GM23338 (cell line): Measurements from ENCODE around the gene P3R3URF. TPM values are rescaled to one million over a fixed set of nuclear protein-coding genes. Genes with fewer than 3 reads are reported as not detected.

Experiments
- ATAC-seq: fragments of 200-7000 bp; cut with Tn5 transposase; 3 replicates; pipeline ENCODE4 v1.9.1; 2020
- DNase-seq: peaks from one replicate; pipeline ENCODE4 v3.0.0-alpha.2; 2015; ENCODE audit warnings: low spot score
- H2AFZ ChIP-seq: fragments of 200-600 bp; sonication (generic); 2 replicates; pipeline ENCODE4 v1.8.0; 2016; ENCODE audit warnings: antibody characterized with exemption, mild to moderate bottlenecking, moderate library complexity
- H3F3A ChIP-seq: fragments of 200-600 bp; sonication (generic); replicated peaks from 2 replicates; pipeline ENCODE4 v1.8.0; 2017; ENCODE audit warnings: antibody characterized with exemption, mixed run types, low read depth
- H3K27ac ChIP-seq: fragments of 200-600 bp; sonication (generic); 2 replicates; pipeline ENCODE4 v1.6.1; 2016; ENCODE audit warnings: low read depth
- H3K27me3 ChIP-seq: fragments of 200-600 bp; sonication (generic); 2 replicates; pipeline ENCODE4 v1.8.0; 2016; ENCODE audit warnings: mild to moderate bottlenecking, mixed run types, moderate library complexity; ENCODE audit not compliant: insufficient read depth
- H3K36me3 ChIP-seq: fragments of 200-600 bp; sonication (generic); 2 replicates; pipeline ENCODE4 v1.8.0; 2016; ENCODE audit warnings: mild to moderate bottlenecking; ENCODE audit not compliant: insufficient read depth
- H3K4me1 ChIP-seq: fragments of 200-600 bp; sonication (generic); 2 replicates; pipeline ENCODE4 v1.8.0; 2016; ENCODE audit warnings: mild to moderate bottlenecking, moderate library complexity; ENCODE audit not compliant: insufficient read depth
- H3K4me2 ChIP-seq: fragments of 200-600 bp; sonication (generic); 2 replicates; pipeline ENCODE4 v1.7.1; 2017; ENCODE audit warnings: mixed run types
- H3K4me3 ChIP-seq: fragments of 200-600 bp; sonication (generic); 2 replicates; pipeline ENCODE4 v1.6.1; 2016; ENCODE audit warnings: mixed run types
- H3K79me2 ChIP-seq: fragments of 200-600 bp; sonication (generic); replicated peaks from 2 replicates; pipeline ENCODE4 v1.8.0; 2017; ENCODE audit warnings: mild to moderate bottlenecking; ENCODE audit not compliant: insufficient read depth
- H3K9me2 ChIP-seq: fragments of 200-600 bp; sonication (generic); 2 replicates; pipeline ENCODE4 v1.8.0; 2017; ENCODE audit not compliant: insufficient read depth
- H4K20me1 ChIP-seq: fragments of 200-600 bp; sonication (generic); replicated peaks from 2 replicates; pipeline ENCODE4 v1.8.0; 2017; ENCODE audit warnings: mild to moderate bottlenecking; ENCODE audit not compliant: insufficient read depth
- H3K27ac Mint-ChIP-seq: 2 replicates; pipeline ENCODE4 v1.8.0; 2020; ENCODE audit warnings: inconsistent platforms, mild to moderate bottlenecking, moderate library complexity, mixed read lengths
- H3K27me3 Mint-ChIP-seq: 3 replicates; pipeline ENCODE4 v1.8.0; 2022; ENCODE audit warnings: low read depth, mild to moderate bottlenecking, moderate library complexity, mixed read lengths, inconsistent platforms; ENCODE audit not compliant: insufficient read depth, poor library complexity
- H3K36me3 Mint-ChIP-seq: 3 replicates; pipeline ENCODE4 v1.8.0; 2021; ENCODE audit warnings: low read depth, mild to moderate bottlenecking, inconsistent platforms, moderate library complexity, mixed read lengths
- H3K4me1 Mint-ChIP-seq: 3 replicates; pipeline ENCODE4 v1.8.0; 2020; ENCODE audit warnings: mild to moderate bottlenecking, inconsistent platforms, mixed read lengths
- H3K4me3 Mint-ChIP-seq: 3 replicates; pipeline ENCODE4 v1.8.0; 2021; ENCODE audit warnings: moderate library complexity, mild to moderate bottlenecking, inconsistent platforms, mixed read lengths
- H3K9me3 Mint-ChIP-seq: 3 replicates; pipeline ENCODE4 v1.8.0; 2020; ENCODE audit warnings: moderate library complexity, mild to moderate bottlenecking, inconsistent platforms, mixed read lengths
- CTCF ChIP-seq, 2 experiments: fragments of 200-600 bp in 1 of 2; sonication (generic) in 1 of 2; conservative IDR thresholded peaks; 2 replicates each; pipeline versions ENCODE4 v1.5.1 to v1.6.1; 2016 to 2017; ENCODE audit warnings: antibody characterized with exemption in 2 of 2, low read depth in 2 of 2, mild to moderate bottlenecking in 2 of 2, moderate library complexity in 1 of 2
- ETS1 ChIP-seq: IDR thresholded peaks from 2 replicates; pipeline ENCODE4 v1.6.1; 2016; ENCODE audit warnings: antibody characterized with exemption
- EZH2phosphoT487 ChIP-seq: fragments of 200-600 bp; sonication (generic); IDR thresholded peaks from one replicate; pipeline ENCODE4 v1.8.1; 2018; ENCODE audit warnings: antibody characterized with exemption; ENCODE audit not compliant: unreplicated experiment
- REST ChIP-seq: IDR thresholded peaks from one replicate; pipeline ENCODE4 v1.6.1; 2018; ENCODE audit warnings: antibody characterized with exemption; ENCODE audit not compliant: unreplicated experiment
- ZNF114 ChIP-seq: fragments of 250-450 bp; sonication (Bioruptor Pico); IDR thresholded peaks from 2 replicates; pipeline ENCODE4 v1.5.0; 2020; ENCODE audit warnings: mild to moderate bottlenecking, moderate library complexity
- ZNF462 ChIP-seq: fragments of 250-450 bp; sonication (Bioruptor Pico); IDR thresholded peaks from 2 replicates; pipeline ENCODE4 v1.5.0; 2020; ENCODE audit warnings: mild to moderate bottlenecking, moderate library complexity
- polyA plus RNA-seq: library from polyadenylated mRNA; unstranded; fragments of >200 nt; fragmentation: Nextera tagmentation; extraction: Ambion mirVana; gene quantifications from 2 replicates; pipeline ENCODE4 v1.2.1, GENCODE V29; 2016
- total RNA-seq: library from RNA; depleted of rRNA; stranded (reverse); fragments of >200 nt; shearing (Covaris generic); gene quantifications from 2 replicates; pipeline ENCODE4 v1.2.3, GENCODE V29; 2014

Gene P3R3URF
- total and polyA plus RNA-seq, 2 experiments from 2014 or later: not detected

- no peak overlapping the region for H3K27ac ChIP-seq
- H3K36me3 ChIP-seq: no peaks in the 10 kb centered on the region; the same call in 1 of the 2 replicates
- H3K4me1 ChIP-seq: peaks cover 8% of the 10 kb centered on the region; the same call in 1 of the 2 replicates
- H3K4me2 ChIP-seq: no peak overlapping the region
- H3K27me3 Mint-ChIP-seq: peaks cover 8% of the 10 kb centered on the region
- no peaks in the 10 kb centered on the region for H3K9me2 ChIP-seq
- H3K4me1 Mint-ChIP-seq: peaks cover 11% of the 10 kb centered on the region
- TF ChIP-seq EZH2phosphoT487 (no peak), ZNF462 (CRISPR knock-in tag) (no peak), REST (no peak), ETS1 (no peak), CTCF (conservative IDR thresholded peaks at IDR 0.05; ENCODE audit: low read depth in 2 of 2) (no peak), ZNF114 (CRISPR knock-in tag) (no peak)
- no peaks in the 10 kb centered on the region; the same call in 1 of the 2 replicates for H4K20me1 ChIP-seq
- ATAC-seq: no peak
- peaks cover 13% of the 10 kb centered on the region; the same call in 1 of the 2 replicates for H3F3A ChIP-seq
- H3K4me3 Mint-ChIP-seq: no peak overlapping the region; the same call in 2 of the 3 replicates
- H2AFZ ChIP-seq: no peak overlapping the region
- no peaks in the 10 kb centered on the region for H3K27me3 ChIP-seq
- peaks cover 15% of the 10 kb centered on the region for H3K36me3 Mint-ChIP-seq
- no peaks in the 10 kb centered on the region for H3K9me3 Mint-ChIP-seq
- H3K79me2 ChIP-seq: no peaks in the 10 kb centered on the region
- H3K4me3 ChIP-seq: no peak overlapping the region
- no peak for DNase-seq
- no peak overlapping the region for H3K27ac Mint-ChIP-seq
Observed at GRCh38 chr1:46196609-46197008, 20.3 kb upstream of the P3R3URF start.
